Measurements from ENCODE around the gene MSH2. TPM values are rescaled to one million over a fixed set of nuclear protein-coding genes. Genes with fewer than 3 reads are reported as not detected.

Gene MSH2
- total RNA-seq, 1 experiment from 2014 or later: 139 TPM

DNA sequence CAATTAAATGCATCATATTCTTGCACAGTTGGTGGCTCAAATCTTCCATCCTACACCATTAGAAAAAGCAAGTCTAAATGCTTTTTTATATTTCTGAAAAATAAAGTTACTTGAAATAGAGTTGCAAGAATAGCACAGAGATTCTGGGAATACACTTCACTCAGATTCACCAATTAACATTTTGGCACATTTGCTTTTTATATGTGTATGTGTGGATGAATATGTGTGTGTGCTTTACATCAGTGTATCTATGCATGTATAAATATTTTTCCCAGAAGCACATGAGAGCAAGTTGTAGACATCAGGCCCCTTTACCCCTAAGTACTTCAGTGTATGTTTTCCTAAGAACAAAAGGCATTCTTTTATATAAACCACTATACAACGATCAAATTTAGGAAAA lies 27.6 kb upstream of the MSH2 start:
- Mint-ChIP-seq H3K4me3 (no peak overlapping the region), H3K9me3 (no peaks in the 10 kb centered on the region), H3K27ac (no peak overlapping the region), H3K4me1 (peaks cover 13 to 15% of the 10 kb centered on the region in 2 experiments), H3K27me3 (ENCODE audit: low read depth) (peaks cover 27% of the 10 kb centered on the region), H3K36me3 (ENCODE audit: insufficient read depth in 1 of 3, low read depth in 3 of 3) (peaks cover 67 to 91% (median 85%) of the 10 kb centered on the region in 3 experiments)
- Histone ChIP-seq H4K20me1 (ENCODE audit: control insufficient read depth, insufficient read depth, insufficient read length) (no peaks in the 10 kb centered on the region), H2BK120ac (ENCODE audit: low read depth, low read length, poor library complexity, severe bottlenecking) (no peak overlapping the region), H4K8ac (replicated peaks; ENCODE audit: insufficient read length, low read depth, low read length) (no peak overlapping the region), H3K9ac (ENCODE audit: extremely low read depth, insufficient read length, low read length) (no peak overlapping the region), H3K14ac (ENCODE audit: insufficient read depth, low read length) (no peak overlapping the region), H2BK5ac (ENCODE audit: insufficient read length, low read length) (no peak overlapping the region), H2BK12ac (ENCODE audit: insufficient read length, low read depth, low read length) (no peak overlapping the region), H2BK15ac (ENCODE audit: low read depth, low read length) (no peak overlapping the region), H3K18ac (ENCODE audit: insufficient read length, low read depth, low read length) (no peak overlapping the region), H3K56ac (ENCODE audit: insufficient read length, low read depth, low read length) (no peak overlapping the region), H2AK5ac (ENCODE audit: insufficient read length, low read length) (no peak overlapping the region), H3T11ph (ENCODE audit: low read length) (no peak overlapping the region), H3K27ac (ENCODE audit: insufficient read length, low read depth, low read length) (no peak overlapping the region), H3K23me2 (ENCODE audit: insufficient read length, low read depth, low read length, poor library complexity, severe bottlenecking) (no peaks in the 10 kb centered on the region), H3K79me1 (ENCODE audit: insufficient read depth, low read depth, low read length, poor library complexity, severe bottlenecking) (peaks cover 3% of the 10 kb centered on the region), H3K4ac (ENCODE audit: low read depth, low read length) (no peak overlapping the region), H3K23ac (ENCODE audit: insufficient read length, low read depth, low read length) (no peak overlapping the region), H2BK20ac (ENCODE audit: low read depth, low read length, poor library complexity, severe bottlenecking) (no peak overlapping the region), H3K4me1 (ENCODE audit: insufficient read depth, low read length) (no peaks in the 10 kb centered on the region), H3K79me2 (ENCODE audit: insufficient read depth, low read length) (peaks cover 4% of the 10 kb centered on the region; the same call in 1 of the 2 replicates), H3K9me3 (ENCODE audit: control insufficient read depth, low read depth, low read length) (no peaks in the 10 kb centered on the region), H3K27me3 (ENCODE audit: insufficient read depth, low read length) (no peaks in the 10 kb centered on the region; the same call in 1 of the 2 replicates), H4K5ac (ENCODE audit: insufficient read length, low read depth, low read length) (no peak overlapping the region), H4K91ac (ENCODE audit: insufficient read length, low read depth, low read length) (no peak overlapping the region), H3K4me2 (ENCODE audit: insufficient read depth, insufficient read length, low read length) (no peak overlapping the region), H2AFZ (ENCODE audit: low read length) (no peak overlapping the region)
- DNase-seq: no peak
- TF ChIP-seq, protein P1, sequence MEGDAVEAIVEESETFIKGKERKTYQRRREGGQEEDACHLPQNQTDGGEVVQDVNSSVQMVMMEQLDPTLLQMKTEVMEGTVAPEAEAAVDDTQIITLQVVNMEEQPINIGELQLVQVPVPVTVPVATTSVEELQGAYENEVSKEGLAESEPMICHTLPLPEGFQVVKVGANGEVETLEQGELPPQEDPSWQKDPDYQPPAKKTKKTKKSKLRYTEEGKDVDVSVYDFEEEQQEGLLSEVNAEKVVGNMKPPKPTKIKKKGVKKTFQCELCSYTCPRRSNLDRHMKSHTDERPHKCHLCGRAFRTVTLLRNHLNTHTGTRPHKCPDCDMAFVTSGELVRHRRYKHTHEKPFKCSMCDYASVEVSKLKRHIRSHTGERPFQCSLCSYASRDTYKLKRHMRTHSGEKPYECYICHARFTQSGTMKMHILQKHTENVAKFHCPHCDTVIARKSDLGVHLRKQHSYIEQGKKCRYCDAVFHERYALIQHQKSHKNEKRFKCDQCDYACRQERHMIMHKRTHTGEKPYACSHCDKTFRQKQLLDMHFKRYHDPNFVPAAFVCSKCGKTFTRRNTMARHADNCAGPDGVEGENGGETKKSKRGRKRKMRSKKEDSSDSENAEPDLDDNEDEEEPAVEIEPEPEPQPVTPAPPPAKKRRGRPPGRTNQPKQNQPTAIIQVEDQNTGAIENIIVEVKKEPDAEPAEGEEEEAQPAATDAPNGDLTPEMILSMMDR (conservative IDR thresholded peaks at IDR 0.05): no peak
- no CpG with 5 or more reads among the region's 1 CpG for WGBS (ENCODE audit: extremely low coverage, insufficient read length, low lambda C conversion rate)
